Measurements from ENCODE around the gene MAN2B2.

The MAN2B2 gene

GRCh38 chr4:6598127-6598526 is 23.1 kb downstream of the MAN2B2 start:
- Histone ChIP-seq H3K27me3 (ENCODE audit: insufficient read depth, low read depth, severe bottlenecking) (no peaks in the 10 kb centered on the region), H3K9me3 (ENCODE audit: severe bottlenecking) (no peaks in the 10 kb centered on the region), H3K4me3 (ENCODE audit: low read depth, low read length) (no peak overlapping the region), H3K27ac (no peak overlapping the region), H3K36me3 (no peaks in the 10 kb centered on the region)
- no peak for DNase-seq
- no peak for TF ChIP-seq CTCF (IDR thresholded peaks at IDR 0.05; ENCODE audit: low read depth, low read length)

GRCh38 chr4:6598641-6599040 is 23.7 kb downstream of the MAN2B2 start:
- Histone ChIP-seq H3K27me3 (ENCODE audit: insufficient read depth, low read depth, severe bottlenecking) (no peaks in the 10 kb centered on the region), H3K4me3 (ENCODE audit: low read depth, low read length) (no peak overlapping the region), H3K36me3 (no peaks in the 10 kb centered on the region), H3K9me3 (ENCODE audit: severe bottlenecking) (no peaks in the 10 kb centered on the region), H3K27ac (no peak overlapping the region)
- DNase-seq: no peak
- TF ChIP-seq CTCF (IDR thresholded peaks at IDR 0.05; ENCODE audit: low read depth, low read length): no peak

- peaks cover 10% of the 10 kb centered on the region for H3K36me3 ChIP-seq
- no peaks in the 10 kb centered on the region for H3K27me3 ChIP-seq (ENCODE audit: insufficient read depth, low read depth, severe bottlenecking)
- H3K9me3 ChIP-seq (ENCODE audit: severe bottlenecking): peaks cover 11% of the 10 kb centered on the region
- H3K27ac ChIP-seq: no peak overlapping the region
- DNase-seq: no peak
- no peak overlapping the region for H3K4me3 ChIP-seq (ENCODE audit: low read depth, low read length)
- TF ChIP-seq CTCF (IDR thresholded peaks at IDR 0.05; ENCODE audit: low read depth, low read length): no peak
These were observed 26.8 kb downstream of the MAN2B2 start for GRCh38 chr4:6601661-6602250.

- H3K36me3 ChIP-seq: peaks cover 10% of the 10 kb centered on the region
- H3K4me3 ChIP-seq (ENCODE audit: low read depth, low read length): no peak overlapping the region
- DNase-seq: no peak
- TF ChIP-seq CTCF (IDR thresholded peaks at IDR 0.05; ENCODE audit: low read depth, low read length): no peak
- no peaks in the 10 kb centered on the region for H3K27me3 ChIP-seq (ENCODE audit: insufficient read depth, low read depth, severe bottlenecking)
- no peak overlapping the region for H3K27ac ChIP-seq
- peaks cover 11% of the 10 kb centered on the region for H3K9me3 ChIP-seq (ENCODE audit: severe bottlenecking)
These were observed 27.3 kb downstream of the MAN2B2 start for GRCh38 chr4:6602289-6602688.

GRCh38 chr4:6603128-6603527 is 28.1 kb downstream of the MAN2B2 start:
- TF ChIP-seq CTCF (IDR thresholded peaks at IDR 0.05; ENCODE audit: low read depth, low read length): no peak
- DNase-seq: no peak
- Histone ChIP-seq H3K27me3 (ENCODE audit: insufficient read depth, low read depth, severe bottlenecking) (no peaks in the 10 kb centered on the region), H3K4me3 (ENCODE audit: low read depth, low read length) (no peak overlapping the region), H3K27ac (no peak overlapping the region), H3K9me3 (ENCODE audit: severe bottlenecking) (peaks cover 11% of the 10 kb centered on the region), H3K36me3 (peaks cover 10% of the 10 kb centered on the region)

- H3K27ac ChIP-seq: no peak overlapping the region
These were observed 30.1 kb downstream of the MAN2B2 start for GRCh38 chr4:6605114-6605513.

More at GRCh38 chr4:6605114-6605513, 30.1 kb downstream of the MAN2B2 start:
- DNase-seq: no peak
- Histone ChIP-seq H3K9me3 (ENCODE audit: severe bottlenecking) (peaks cover 11% of the 10 kb centered on the region), H3K4me3 (ENCODE audit: low read depth, low read length) (no peak overlapping the region), H3K27me3 (ENCODE audit: insufficient read depth, low read depth, severe bottlenecking) (no peaks in the 10 kb centered on the region), H3K36me3 (peaks cover 10% of the 10 kb centered on the region)
- no peak for TF ChIP-seq CTCF (IDR thresholded peaks at IDR 0.05; ENCODE audit: low read depth, low read length)

Data from WERI-Rb-1 (cell line).